HCT116 (cell line): ENCODE data around the gene DNASE2. TPM values are rescaled to one million over a fixed set of nuclear protein-coding genes. Genes with fewer than 3 reads are reported as not detected.
A peak's percentile ranks its signal among the peaks of the same experiment; 100 is the strongest.

Source experiments
- ATAC-seq: fragments of 200-7000 bp; cut with Tn5 transposase; 2 replicates; pipeline ENCODE4 v1.9.1; 2020; ENCODE audit warnings: mild to moderate bottlenecking, moderate library complexity
- BruUV-seq: library from RNA; stranded (reverse); fragments of 400-500 nt; replicated peaks from 2 replicates; lab custom pipeline; 2021; lab: Mats Ljungman, UMichigan
- CTCF ChIA-PET: fragments of 300-600 bp; sonication (Branson Sonifier 250); formaldehyde crosslinking; loops from one replicate; lab custom pipeline; 2021; ENCODE audit warnings: antibody characterized with exemption; lab: Charles Lee
- POLR2A ChIA-PET: fragments of 300-600, 350-600 bp; sonication (Branson Sonifier 250); formaldehyde crosslinking; loops from one replicate; lab custom pipeline; 2021; ENCODE audit warnings: antibody characterized with exemption; lab: Charles Lee
- RAD21 ChIA-PET, 2 experiments: fragments of 300-600 bp; sonication (Branson Sonifier 250); formaldehyde crosslinking; loops; one replicate each; lab custom pipeline; 2023; ENCODE audit warnings: low total read pairs in 2 of 2; ENCODE audit not compliant: uncharacterized antibody in 2 of 2, unreplicated experiment in 2 of 2, low non-redundant PET in 1 of 2; lab: Charles Lee
- DNase-seq: peaks from one replicate; pipeline ENCODE4 v3.0.0-alpha.2; 2010; ENCODE audit warnings: low read depth, low spot score
- H2AFZ ChIP-seq: fragments of 200-600 bp; shearing (Covaris generic), sonication (generic); 2 replicates; pipeline ENCODE4 v1.6.1; 2017; ENCODE audit warnings: low read depth, mixed run types, mixed read lengths, antibody characterized with exemption, low read length; ENCODE audit not compliant: poor library complexity, severe bottlenecking
- H3K27ac ChIP-seq: 2 replicates; pipeline ENCODE4 v1.5.1; 2012; ENCODE audit warnings: low read depth, low read length
- H3K27me3 ChIP-seq: fragments of 200-600 bp; sonication (generic); 2 replicates; pipeline ENCODE4 v1.6.1; 2016; ENCODE audit warnings: mixed run types, low read length, mixed read lengths; ENCODE audit not compliant: insufficient read depth
- H3K36me3 ChIP-seq, 2 experiments: fragments of 200-500 bp in 1 of 2; fragments of 200-600 bp in 1 of 2; sonication (Bioruptor generic) in 1 of 2; sonication (generic) in 1 of 2; 2 replicates each; pipeline versions ENCODE4 v1.5.1 to v1.6.1; 2014 to 2016; ENCODE audit warnings: low read length in 2 of 2, inconsistent platforms in 1 of 2, mixed read lengths in 1 of 2, mixed run types in 1 of 2; ENCODE audit not compliant: insufficient read depth in 2 of 2, control insufficient read depth in 1 of 2
- H3K4me1 ChIP-seq, 2 experiments: fragments of 200-600 bp in 1 of 2; sonication (generic) in 1 of 2; 2 replicates each; pipeline versions ENCODE4 v1.5.1 to v1.6.1; 2012 to 2017; ENCODE audit warnings: low read length in 2 of 2, inconsistent platforms in 1 of 2, mild to moderate bottlenecking in 1 of 2, mixed read lengths in 1 of 2, mixed run types in 1 of 2, moderate library complexity in 1 of 2; ENCODE audit not compliant: insufficient read depth in 2 of 2, control insufficient read depth in 1 of 2
- H3K4me2 ChIP-seq: fragments of 200-600 bp; sonication (generic); 2 replicates; pipeline ENCODE4 v1.6.1; 2017; ENCODE audit warnings: mixed run types, low read length, mixed read lengths
- H3K4me3 ChIP-seq, 2 experiments: fragments of 200-600 bp in 1 of 2; sonication (generic) in 1 of 2; replicated peaks in 1 of 2; 2 replicates each; pipeline ENCODE4 v1.5.1; 2011 to 2016; ENCODE audit warnings: low read length in 2 of 2, control low read depth in 1 of 2, low read depth in 1 of 2, mild to moderate bottlenecking in 1 of 2, mixed read lengths in 1 of 2, mixed run types in 1 of 2
- H3K79me2 ChIP-seq: fragments of 200-600 bp; sonication (generic); 2 replicates; pipeline ENCODE4 v1.6.1; 2017; ENCODE audit warnings: mild to moderate bottlenecking, mixed run types, low read length, moderate library complexity, mixed read lengths; ENCODE audit not compliant: insufficient read depth
- H3K9ac ChIP-seq: fragments of 200-600 bp; sonication (generic); 2 replicates; pipeline ENCODE4 v1.6.1; 2016; ENCODE audit warnings: low read length, mixed read lengths
- H3K9me2 ChIP-seq: fragments of 200-600 bp; sonication (generic), shearing (Covaris generic); 2 replicates; pipeline ENCODE4 v1.6.1; 2017; ENCODE audit warnings: mixed run types, mild to moderate bottlenecking, moderate library complexity; ENCODE audit not compliant: insufficient read depth
- H3K9me3 ChIP-seq, 2 experiments: fragments of 200-500 bp in 1 of 2; fragments of 200-600 bp in 1 of 2; sonication (Bioruptor generic) in 1 of 2; sonication (generic) in 1 of 2; 2 replicates each; pipeline ENCODE4 v1.6.1; 2014 to 2017; ENCODE audit warnings: low read length in 2 of 2, mixed read lengths in 2 of 2, inconsistent platforms in 1 of 2, low read depth in 1 of 2, mild to moderate bottlenecking in 1 of 2, mixed run types in 1 of 2, moderate library complexity in 1 of 2; ENCODE audit not compliant: control insufficient read depth in 1 of 2, insufficient read depth in 1 of 2
- H4K20me1 ChIP-seq: fragments of 200-600 bp; sonication (generic), shearing (Covaris generic); 2 replicates; pipeline ENCODE4 v1.6.1; 2017; ENCODE audit warnings: mixed run types, mild to moderate bottlenecking, moderate library complexity; ENCODE audit not compliant: insufficient read depth
- CEBPB ChIP-seq: IDR thresholded peaks from 2 replicates; pipeline ENCODE4 v1.6.1; 2012; ENCODE audit warnings: low read depth
- EZH2phosphoT487 ChIP-seq: fragments of 200-600 bp; IDR thresholded peaks from 2 replicates; pipeline ENCODE4 v1.6.1; 2018; ENCODE audit warnings: antibody characterized with exemption, borderline replicate concordance
- FOSL1 ChIP-seq: IDR thresholded peaks from 2 replicates; pipeline ENCODE4 v1.6.1; 2012; ENCODE audit warnings: low read depth
- POLR2AphosphoS5 ChIP-seq: IDR thresholded peaks from 2 replicates; pipeline ENCODE4 v1.6.1; 2011; ENCODE audit warnings: mild to moderate bottlenecking, low read depth, low read length, moderate library complexity
- SIN3A ChIP-seq: IDR thresholded peaks from 2 replicates; pipeline ENCODE4 v1.6.1; 2012; ENCODE audit warnings: low read depth
- SP1 ChIP-seq: IDR thresholded peaks from 2 replicates; pipeline ENCODE4 v1.6.1; 2012; ENCODE audit warnings: low read depth
- SRF ChIP-seq: IDR thresholded peaks from 2 replicates; pipeline ENCODE4 v1.6.1; 2012; ENCODE audit warnings: low read depth
- TCF7L2 ChIP-seq: IDR thresholded peaks from 2 replicates; pipeline ENCODE4 v1.7.0; 2011; ENCODE audit warnings: borderline replicate concordance, inconsistent platforms; ENCODE audit not compliant: insufficient read depth, insufficient read length; ENCODE audit errors: extremely low read depth
- YY1 ChIP-seq: IDR thresholded peaks from 2 replicates; pipeline ENCODE4 v1.6.1; 2011; ENCODE audit warnings: low read length, low read depth, moderate library complexity, mild to moderate bottlenecking; ENCODE audit not compliant: insufficient replicate concordance; ENCODE audit errors: extremely low read depth
- ZBTB33 ChIP-seq: IDR thresholded peaks from 2 replicates; pipeline ENCODE4 v1.6.1; 2011; ENCODE audit warnings: mild to moderate bottlenecking, low read length, moderate library complexity; ENCODE audit not compliant: insufficient replicate concordance; ENCODE audit errors: extremely low read depth
- ZFX ChIP-seq: fragments of 450-650 bp; IDR thresholded peaks from 2 replicates; pipeline ENCODE4 v1.6.1; 2017
- ZNF274 ChIP-seq: fragments of 200-500 bp; sonication (Bioruptor generic); IDR thresholded peaks from 2 replicates; pipeline ENCODE4 v1.6.1; 2014; ENCODE audit warnings: mild to moderate bottlenecking, low read depth, low read length, inconsistent platforms
- intact Hi-C: fragments of 100-400 bp; cut with micrococcal nuclease; formaldehyde crosslinking; loops from 2 replicates; pipeline ENCODE4 v1.10.0; 2022
- total RNA-seq: library from RNA; stranded (reverse); gene quantifications from one replicate; pipeline ENCODE4 v1.2.1, GENCODE V29; 2021; ENCODE audit not compliant: unreplicated experiment

DNASE2 gene
- total RNA-seq, 1 experiment from 2014 or later = 36.6 TPM

DNA sequence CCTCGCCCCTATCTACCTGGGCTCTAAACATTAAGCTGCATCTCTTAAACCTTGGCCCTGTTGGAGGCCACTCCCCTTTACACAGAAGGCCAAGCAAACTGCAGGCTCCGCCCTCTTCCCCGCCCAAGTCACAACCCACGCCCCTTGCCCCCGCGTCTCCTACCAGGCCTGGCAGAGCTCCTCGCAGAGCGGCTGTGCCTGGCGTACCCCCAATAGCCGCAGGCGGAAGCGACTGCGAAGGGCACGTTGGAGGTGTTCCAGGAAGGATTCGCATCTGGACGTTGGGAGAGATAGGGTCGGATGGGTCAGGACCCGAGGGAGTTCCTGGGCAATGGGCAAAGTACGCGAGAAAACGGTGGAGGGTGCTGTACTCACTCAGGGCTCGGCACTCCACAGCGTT lies 52.8 kb downstream of the DNASE2 start:
- H4K20me1 ChIP-seq = no peaks in the 10 kb centered on the region
- H2AFZ ChIP-seq = no peak overlapping the region
- no peaks in the 10 kb centered on the region for H3K9me3 ChIP-seq
- no peaks in the 10 kb centered on the region for H3K36me3 ChIP-seq
- H3K4me2 ChIP-seq = no peak overlapping the region
- H3K4me1 ChIP-seq = peaks cover 16 to 33% of the 10 kb centered on the region in 2 experiments
- DNase-seq (no peak), ATAC-seq (peak; percentile 41)
- TF ChIP-seq EZH2phosphoT487 = no peak
- TF ChIP-seq POLR2AphosphoS5 = no peak
- TF ChIP-seq ZNF274 = no peak
- TF ChIP-seq ZFX = no peak
- TF ChIP-seq SRF = no peak
- no peak for TF ChIP-seq TCF7L2
- no peak for TF ChIP-seq SP1
- no peak for TF ChIP-seq FOSL1
- TF ChIP-seq YY1 = no peak
- no peak for TF ChIP-seq ZBTB33
- TF ChIP-seq CEBPB = no peak
- TF ChIP-seq SIN3A = no peak
- ChIA-PET CTCF (interaction anchor here (1.3 kb wide), 1 partner anchor 9 kb away, joined by 4 read pairs; no protein-coding TSS in a partner anchor), RAD21 (no interaction called here), POLR2A (no interaction called here)
- no peak overlapping the region for H3K27ac ChIP-seq
- no TSS peak for BruUV-seq
- no peaks in the 10 kb centered on the region for H3K27me3 ChIP-seq
- no peak overlapping the region for H3K9ac ChIP-seq
- no peaks in the 10 kb centered on the region for H3K9me2 ChIP-seq
- intact Hi-C loops = no loop called here
- no peak overlapping the region for H3K4me3 ChIP-seq
- no peaks in the 10 kb centered on the region for H3K79me2 ChIP-seq
